HEK293 (cell line): ENCODE measurements around the gene PRKAG2.

ENCODE experiments used
- CTCF ChIA-PET: fragments of 350-600 bp; formaldehyde crosslinking; extraction: SDS; loops from one replicate; lab custom pipeline; 2021; ENCODE audit warnings: antibody characterized with exemption; lab: Yijun Ruan, JAX
- POLR2A ChIA-PET: fragments of 300-600 bp; formaldehyde crosslinking; extraction: SDS; loops from one replicate; lab custom pipeline; 2020; ENCODE audit warnings: antibody characterized with exemption, inconsistent platforms; lab: Yijun Ruan, JAX
- H3K27ac ChIP-seq: fragments of 200-500 bp; sonication (Bioruptor generic); 2 replicates; pipeline ENCODE4 v1.5.1; 2014; ENCODE audit warnings: low read depth, low read length, control low read depth, inconsistent platforms; ENCODE audit errors: extremely low read depth
- H3K36me3 ChIP-seq, 2 experiments: fragments of 200-500 bp in 1 of 2; sonication (Bioruptor generic) in 1 of 2; 1 replicate in 1 of 2; 2 replicates in 1 of 2; pipeline ENCODE4 v1.5.1; 2014 to 2017; ENCODE audit warnings: inconsistent platforms in 2 of 2, low read length in 2 of 2; ENCODE audit not compliant: control insufficient read depth in 2 of 2, insufficient read depth in 1 of 2
- H3K4me1 ChIP-seq: fragments of 200-500 bp; sonication (Bioruptor generic); 2 replicates; pipeline ENCODE4 v1.5.1; 2014; ENCODE audit warnings: mild to moderate bottlenecking, low read length, inconsistent platforms; ENCODE audit not compliant: control insufficient read depth, insufficient read depth
- H3K4me3 ChIP-seq: 2 replicates; pipeline ENCODE4 v1.5.1; 2011; ENCODE audit warnings: low read depth, mild to moderate bottlenecking, control low read depth, low read length, moderate library complexity
- H3K9me3 ChIP-seq: fragments of 200-500 bp; sonication (Bioruptor generic); 2 replicates; pipeline ENCODE4 v1.5.1; 2014; ENCODE audit warnings: low read depth, low read length, inconsistent platforms; ENCODE audit not compliant: control insufficient read depth, insufficient read depth
- GLI2 ChIP-seq: fragments of 450-650 bp; formaldehyde crosslinking; IDR thresholded peaks from 2 replicates; pipeline ENCODE4; 2017; ENCODE audit warnings: missing biosample characterization, missing genetic modification characterization, low read depth, borderline replicate concordance
- GLIS2 ChIP-seq: fragments of 450-650 bp; formaldehyde crosslinking; IDR thresholded peaks from 2 replicates; pipeline ENCODE4 v1.5.1; 2016; ENCODE audit warnings: missing biosample characterization, missing genetic modification characterization
- IKZF3 ChIP-seq: fragments of 450-650 bp; IDR thresholded peaks from 2 replicates; pipeline ENCODE4 v1.5.0; 2018; ENCODE audit warnings: missing biosample characterization, mild to moderate bottlenecking, missing genetic modification characterization, moderate library complexity
- KLF16 ChIP-seq: fragments of 450-650 bp; formaldehyde crosslinking; IDR thresholded peaks from 2 replicates; pipeline ENCODE4 v1.5.1; 2017; ENCODE audit warnings: missing biosample characterization, missing genetic modification characterization
- SP3 ChIP-seq: fragments of 450-650 bp; formaldehyde crosslinking; IDR thresholded peaks from 2 replicates; pipeline ENCODE4 v1.5.1; 2016; ENCODE audit warnings: missing biosample characterization, missing genetic modification characterization
- ZBTB8A ChIP-seq: fragments of 450-650 bp; formaldehyde crosslinking; IDR thresholded peaks from 2 replicates; pipeline ENCODE4 v1.5.1; 2016; ENCODE audit warnings: missing biosample characterization, missing genetic modification characterization
- ZEB2 ChIP-seq: fragments of 450-650 bp; formaldehyde crosslinking; IDR thresholded peaks from 2 replicates; pipeline ENCODE4 v1.5.1; 2016; ENCODE audit warnings: missing biosample characterization, missing genetic modification characterization
- ZIC2 ChIP-seq: fragments of 450-650 bp; formaldehyde crosslinking; IDR thresholded peaks from 2 replicates; pipeline ENCODE4 v1.5.1; 2016; ENCODE audit warnings: missing biosample characterization, missing genetic modification characterization
- ZNF10 ChIP-seq: fragments of 450-650 bp; formaldehyde crosslinking; IDR thresholded peaks from 2 replicates; pipeline ENCODE4 v1.5.1; 2017; ENCODE audit warnings: missing biosample characterization, missing genetic modification characterization
- ZNF221 ChIP-seq: fragments of 450-650 bp; formaldehyde crosslinking; IDR thresholded peaks from 2 replicates; pipeline ENCODE4 v1.5.1; 2017; ENCODE audit warnings: missing biosample characterization, missing genetic modification characterization, borderline replicate concordance
- ZNF366 ChIP-seq: fragments of 450-650 bp; formaldehyde crosslinking; conservative IDR thresholded peaks from 2 replicates; pipeline ENCODE4 v1.5.1; 2016; ENCODE audit warnings: missing biosample characterization, missing genetic modification characterization
- ZNF394 ChIP-seq: fragments of 450-650 bp; formaldehyde crosslinking; IDR thresholded peaks from 2 replicates; pipeline ENCODE4 v1.5.1; 2016; ENCODE audit warnings: missing biosample characterization, missing genetic modification characterization, mild to moderate bottlenecking, moderate library complexity, borderline replicate concordance
- ZNF473 ChIP-seq: fragments of 450-650 bp; formaldehyde crosslinking; IDR thresholded peaks from 2 replicates; pipeline ENCODE4 v1.5.1; 2017; ENCODE audit warnings: missing biosample characterization, missing genetic modification characterization
- ZNF558 ChIP-seq: fragments of 450-650 bp; formaldehyde crosslinking; IDR thresholded peaks from 2 replicates; pipeline ENCODE4 v1.5.1; 2016; ENCODE audit warnings: missing biosample characterization, missing genetic modification characterization
- ZNF610 ChIP-seq: fragments of 450-650 bp; formaldehyde crosslinking; IDR thresholded peaks from 2 replicates; pipeline ENCODE4 v1.5.1; 2016; ENCODE audit warnings: missing biosample characterization, missing genetic modification characterization, borderline replicate concordance
- ZNF623 ChIP-seq: fragments of 450-650 bp; formaldehyde crosslinking; IDR thresholded peaks from 2 replicates; pipeline ENCODE4 v1.5.1; 2016; ENCODE audit warnings: missing biosample characterization, missing genetic modification characterization
- ZNF645 ChIP-seq: fragments of 450-650 bp; formaldehyde crosslinking; IDR thresholded peaks from 2 replicates; pipeline ENCODE4; 2016; ENCODE audit warnings: missing biosample characterization, missing genetic modification characterization
- ZNF654 ChIP-seq: fragments of 450-650 bp; formaldehyde crosslinking; IDR thresholded peaks from 2 replicates; pipeline ENCODE4 v1.5.1; 2016; ENCODE audit warnings: low read depth, missing biosample characterization, missing genetic modification characterization
- ZSCAN18 ChIP-seq: fragments of 450-650 bp; formaldehyde crosslinking; IDR thresholded peaks from 2 replicates; pipeline ENCODE4 v1.5.1; 2016; ENCODE audit warnings: missing biosample characterization, missing genetic modification characterization
- TF ChIP-seq, protein P1 (sequence below): fragments of 450-650 bp; formaldehyde crosslinking; IDR thresholded peaks from 2 replicates; pipeline ENCODE4 v1.5.1; 2017; ENCODE audit warnings: missing biosample characterization, missing genetic modification characterization
- TF ChIP-seq, protein P2 (sequence below): fragments of 450-650 bp; formaldehyde crosslinking; IDR thresholded peaks from 2 replicates; pipeline ENCODE4 v1.5.1; 2016; ENCODE audit warnings: missing biosample characterization, missing genetic modification characterization

Gene PRKAG2

DNA sequence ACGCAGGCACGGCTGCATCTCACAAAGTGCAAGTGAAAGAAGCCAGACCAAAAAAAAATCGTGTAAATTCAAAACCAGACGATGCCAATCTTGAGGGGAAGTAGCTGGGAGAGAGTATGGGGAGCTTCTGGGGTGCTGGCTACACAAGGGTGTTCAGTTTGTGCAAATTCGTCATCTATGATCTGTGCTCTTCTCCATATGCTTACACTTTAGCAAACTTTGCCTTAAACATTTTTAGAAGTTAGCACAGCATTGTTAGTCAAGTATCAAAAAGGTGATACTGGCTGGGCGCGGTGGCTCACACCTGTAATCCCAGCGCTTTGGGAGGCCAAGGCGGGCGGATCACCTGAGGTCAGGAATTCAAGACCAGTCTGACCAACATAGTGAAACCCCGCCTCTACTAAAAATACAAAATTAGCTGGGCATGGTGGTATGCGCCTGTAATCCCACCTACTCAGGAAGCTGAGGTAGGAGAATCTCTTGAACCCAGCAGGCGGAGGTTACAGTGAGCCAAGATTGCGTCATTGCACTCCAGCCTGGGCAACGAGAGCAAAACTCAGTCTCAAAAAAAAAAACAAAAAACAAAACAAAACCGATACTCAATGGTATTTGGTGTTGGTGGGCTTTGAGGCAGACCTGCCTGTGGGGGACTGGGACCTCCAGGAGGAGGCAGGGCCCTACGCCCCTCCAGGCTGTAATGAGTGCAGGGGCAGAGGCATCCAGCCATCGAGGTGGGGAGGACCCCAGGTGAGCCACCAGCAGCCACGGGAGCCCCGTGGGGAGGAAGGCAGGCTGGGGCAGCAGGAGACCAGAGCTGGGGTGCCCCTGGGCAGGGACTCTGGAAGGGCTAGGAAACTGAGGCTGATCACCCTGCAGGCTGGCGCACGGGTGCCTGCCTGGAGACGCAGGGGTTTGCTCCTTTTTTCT is 150.0 kb downstream of the PRKAG2 start:
- H3K4me1 ChIP-seq: 0 out of 2 replicates have a peak, but pooled peaks cover 3% of the 10 kb centered on the region
- TF ChIP-seq ZIC2: peak; percentile 48
- no peak for TF ChIP-seq ZNF558 (tag by site-specific recombination)
- no peak for TF ChIP-seq ZBTB8A (tag by site-specific recombination)
- no peaks in the 10 kb centered on the region for H3K9me3 ChIP-seq
- H3K36me3 ChIP-seq: no peaks in the 10 kb centered on the region
- POLR2A ChIA-PET: interaction anchor here (0.5 to 1.3 kb wide), 5 partner anchors 10 to 570 kb away, joined by 3 to 10 read pairs (median 3); no protein-coding TSS in a partner anchor
- no peak overlapping the region for H3K27ac ChIP-seq
- CTCF ChIA-PET: interaction anchor here (0.5 to 1.2 kb wide), 5 partner anchors 8 to 412 kb away, joined by 3 to 6 read pairs (median 3); no protein-coding TSS in a partner anchor
- H3K4me3 ChIP-seq: no peak overlapping the region

DNA sequence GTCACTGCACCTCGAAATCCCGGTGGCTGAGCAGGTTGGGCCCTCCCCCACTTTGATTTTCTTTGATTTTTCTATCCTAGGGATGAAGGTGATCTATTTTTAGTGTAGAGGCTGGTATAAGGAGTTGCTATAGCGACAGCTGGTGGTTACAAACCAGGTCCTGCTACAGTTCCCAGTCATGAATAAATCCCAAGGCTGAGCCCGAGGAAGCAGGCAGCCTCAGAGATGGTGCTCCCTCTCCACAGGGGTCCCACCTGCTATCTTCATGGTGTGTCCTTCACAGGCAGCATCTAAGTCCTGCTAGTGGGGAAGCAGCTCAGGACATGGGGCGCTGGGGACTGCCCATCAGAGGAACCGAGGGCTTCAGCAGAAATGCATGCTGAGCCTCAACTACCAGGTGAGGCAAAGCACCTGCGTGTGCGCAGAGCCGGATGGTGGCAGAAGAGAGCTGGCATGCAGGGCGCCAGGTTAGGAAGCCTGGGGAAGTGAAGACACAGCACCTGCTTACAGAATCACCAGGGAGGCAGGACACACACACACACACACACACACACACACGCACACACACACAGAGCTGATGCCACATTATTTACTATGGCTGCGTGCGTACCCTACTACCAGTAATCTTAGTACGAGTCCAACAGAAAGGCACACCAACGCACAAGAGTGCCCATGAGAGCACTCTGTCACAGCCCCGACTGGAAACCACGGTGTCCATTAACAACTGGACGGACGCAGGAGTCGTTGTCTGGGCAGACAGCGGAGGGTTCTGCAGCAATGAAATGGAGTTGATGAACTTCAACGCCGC is 150.9 kb downstream of the PRKAG2 start:
- H3K4me1 ChIP-seq: 0 out of 2 replicates have a peak, but pooled peaks cover 3% of the 10 kb centered on the region
- CTCF ChIA-PET: interaction anchor here (0.7 to 1.2 kb wide), 4 partner anchors 9 to 125 kb away, joined by 3 to 6 read pairs (median 4); no protein-coding TSS in a partner anchor
- TF ChIP-seq ZIC2 (0 out of 2 replicates have a peak, but pooled peaks have one; percentile 6), ZNF221 (tag by site-specific recombination) (no peak)
- TF ChIP-seq, protein P1, sequence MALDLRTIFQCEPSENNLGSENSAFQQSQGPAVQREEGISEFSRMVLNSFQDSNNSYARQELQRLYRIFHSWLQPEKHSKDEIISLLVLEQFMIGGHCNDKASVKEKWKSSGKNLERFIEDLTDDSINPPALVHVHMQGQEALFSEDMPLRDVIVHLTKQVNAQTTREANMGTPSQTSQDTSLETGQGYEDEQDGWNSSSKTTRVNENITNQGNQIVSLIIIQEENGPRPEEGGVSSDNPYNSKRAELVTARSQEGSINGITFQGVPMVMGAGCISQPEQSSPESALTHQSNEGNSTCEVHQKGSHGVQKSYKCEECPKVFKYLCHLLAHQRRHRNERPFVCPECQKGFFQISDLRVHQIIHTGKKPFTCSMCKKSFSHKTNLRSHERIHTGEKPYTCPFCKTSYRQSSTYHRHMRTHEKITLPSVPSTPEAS (tag by site-specific recombination): 0 out of 2 replicates have a peak, but pooled peaks have one; percentile 27
- no peaks in the 10 kb centered on the region for H3K36me3 ChIP-seq
- no peaks in the 10 kb centered on the region for H3K9me3 ChIP-seq
- H3K27ac ChIP-seq: no peak overlapping the region
- POLR2A ChIA-PET: no interaction called here
- no peak overlapping the region for H3K4me3 ChIP-seq

GRCh38 chr7:151724920-151725584 is 151.9 kb downstream of the PRKAG2 start:
- no peak overlapping the region for H3K27ac ChIP-seq
- H3K4me3 ChIP-seq: no peak overlapping the region
- H3K4me1 ChIP-seq: 0 out of 2 replicates have a peak, but pooled peaks cover 3% of the 10 kb centered on the region
- H3K36me3 ChIP-seq: no peaks in the 10 kb centered on the region
- CTCF ChIA-PET: interaction anchor here (0.6 to 1.5 kb wide), 4 partner anchors 10 to 370 kb away, joined by 3 to 4 read pairs (median 3); no protein-coding TSS in a partner anchor
- POLR2A ChIA-PET: no interaction called here
- no peaks in the 10 kb centered on the region for H3K9me3 ChIP-seq
- TF ChIP-seq ZSCAN18: no peak
- no peak for TF ChIP-seq ZNF623 (tag by site-specific recombination)
- TF ChIP-seq GLIS2: no peak
- TF ChIP-seq, protein P2, sequence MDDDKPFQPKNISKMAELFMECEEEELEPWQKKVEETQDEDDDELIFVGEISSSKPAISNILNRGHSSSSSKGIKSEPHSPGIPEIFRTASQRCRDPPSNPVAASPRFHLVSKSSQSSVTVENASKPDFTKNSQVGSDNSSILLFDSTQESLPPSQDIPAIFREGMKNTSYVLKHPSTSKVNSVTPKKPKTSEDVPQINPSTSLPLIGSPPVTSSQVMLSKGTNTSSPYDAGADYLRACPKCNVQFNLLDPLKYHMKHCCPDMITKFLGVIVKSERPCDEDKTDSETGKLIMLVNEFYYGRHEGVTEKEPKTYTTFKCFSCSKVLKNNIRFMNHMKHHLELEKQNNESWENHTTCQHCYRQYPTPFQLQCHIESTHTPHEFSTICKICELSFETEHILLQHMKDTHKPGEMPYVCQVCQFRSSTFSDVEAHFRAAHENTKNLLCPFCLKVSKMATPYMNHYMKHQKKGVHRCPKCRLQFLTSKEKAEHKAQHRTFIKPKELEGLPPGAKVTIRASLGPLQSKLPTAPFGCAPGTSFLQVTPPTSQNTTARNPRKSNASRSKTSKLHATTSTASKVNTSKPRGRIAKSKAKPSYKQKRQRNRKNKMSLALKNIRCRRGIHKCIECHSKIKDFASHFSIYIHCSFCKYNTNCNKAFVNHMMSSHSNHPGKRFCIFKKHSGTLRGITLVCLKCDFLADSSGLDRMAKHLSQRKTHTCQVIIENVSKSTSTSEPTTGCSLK: no peak
- TF ChIP-seq ZNF654 (tag by site-specific recombination): no peak
- TF ChIP-seq GLI2: no peak
- no peak for TF ChIP-seq ZNF394 (tag by site-specific recombination)
- TF ChIP-seq KLF16: no peak
- no peak for TF ChIP-seq ZEB2 (tag by site-specific recombination)
- TF ChIP-seq ZNF366: no peak
- TF ChIP-seq IKZF3 (tag by site-specific recombination): no peak
- no peak for TF ChIP-seq ZNF610 (tag by site-specific recombination)
- no peak for TF ChIP-seq SP3 (tag by site-specific recombination)
- no peak for TF ChIP-seq ZNF645 (tag by site-specific recombination)
- no peak for TF ChIP-seq ZNF473 (tag by site-specific recombination)
- no peak for TF ChIP-seq ZNF10 (tag by site-specific recombination)
